ENCODE data around the gene C11orf68.

The C11orf68 gene

DNA sequence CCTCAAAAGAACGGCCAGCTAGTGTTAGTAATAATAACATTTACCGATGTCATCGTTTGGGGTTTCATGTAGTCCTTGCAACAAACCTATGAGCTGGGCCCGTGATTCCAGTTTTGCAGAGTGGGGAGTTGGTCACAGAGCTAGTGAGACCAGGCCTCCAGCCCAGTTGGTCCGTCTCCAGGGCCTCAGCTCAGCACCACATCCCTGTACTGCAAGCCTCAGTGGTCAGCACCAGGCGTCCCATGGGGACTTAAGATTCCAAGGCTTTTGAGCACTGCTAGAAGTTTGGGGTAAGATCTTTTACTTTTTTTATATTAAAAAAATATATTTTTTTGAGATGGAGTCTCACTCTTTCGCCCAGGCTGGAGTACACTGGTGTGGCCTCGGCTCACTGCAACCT lies 25.3 kb upstream of the C11orf68 start:
- no peaks in the 10 kb centered on the region for H3K27me3 ChIP-seq (ENCODE audit: control insufficient read depth, insufficient read depth, low read length)
- peaks cover 28% of the 10 kb centered on the region for H3K4me1 ChIP-seq (ENCODE audit: control insufficient read depth, insufficient read depth, low read length)
- no peak overlapping the region for H3K27ac ChIP-seq (ENCODE audit: low read depth, low read length)
- no peak overlapping the region for H3K4me3 ChIP-seq (ENCODE audit: low read depth, low read length)
- no peaks in the 10 kb centered on the region for H3K9me3 ChIP-seq (ENCODE audit: control insufficient read depth, insufficient read depth, low read depth, low read length)
- H3K36me3 ChIP-seq (ENCODE audit: control insufficient read depth, insufficient read depth, low read length): no peaks in the 10 kb centered on the region
- no peak overlapping the region for H3K9ac ChIP-seq (ENCODE audit: low read length)

DNA sequence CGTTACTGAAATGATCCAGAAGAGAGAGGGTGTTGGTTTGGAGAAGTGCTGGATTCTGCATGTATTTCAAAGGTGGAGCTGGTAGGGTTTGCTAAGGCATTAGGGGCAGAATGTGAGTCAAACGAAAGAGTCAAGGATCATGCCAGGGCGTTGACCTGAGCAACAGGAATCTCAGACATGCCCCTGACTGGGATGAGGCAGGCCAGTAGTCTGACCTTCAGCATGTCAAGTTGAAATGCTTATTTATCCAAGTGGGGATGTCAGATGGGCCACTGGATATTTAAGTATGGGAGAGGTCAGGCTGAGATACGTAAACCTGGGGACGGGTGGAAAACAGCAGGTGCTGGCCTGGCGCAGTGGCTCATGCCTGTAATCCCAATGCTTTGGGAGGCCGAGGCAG lies 23.7 kb upstream of the C11orf68 start:
- Histone ChIP-seq H3K27me3 (ENCODE audit: control insufficient read depth, insufficient read depth, low read length) (no peaks in the 10 kb centered on the region), H3K9me3 (ENCODE audit: control insufficient read depth, insufficient read depth, low read depth, low read length) (no peaks in the 10 kb centered on the region), H3K27ac (ENCODE audit: low read depth, low read length) (no peak overlapping the region), H3K9ac (ENCODE audit: low read length) (no peak overlapping the region), H3K4me1 (ENCODE audit: control insufficient read depth, insufficient read depth, low read length) (peaks cover 32% of the 10 kb centered on the region), H3K36me3 (ENCODE audit: control insufficient read depth, insufficient read depth, low read length) (no peaks in the 10 kb centered on the region), H3K4me3 (ENCODE audit: low read depth, low read length) (no peak overlapping the region)

GRCh38 chr11:65941720-65942310 lies 23.0 kb upstream of the C11orf68 start:
- Histone ChIP-seq H3K27me3 (ENCODE audit: control insufficient read depth, insufficient read depth, low read length) (no peaks in the 10 kb centered on the region), H3K27ac (ENCODE audit: low read depth, low read length) (no peak overlapping the region)

GRCh38 chr11:65937766-65938165 lies 18.9 kb upstream of the C11orf68 start:
- no peak overlapping the region for H3K4me3 ChIP-seq (ENCODE audit: low read depth, low read length)
- H3K9me3 ChIP-seq (ENCODE audit: control insufficient read depth, insufficient read depth, low read depth, low read length): no peaks in the 10 kb centered on the region
- no peak overlapping the region for H3K27ac ChIP-seq (ENCODE audit: low read depth, low read length)
- H3K9ac ChIP-seq (ENCODE audit: low read length): no peak overlapping the region
- no peaks in the 10 kb centered on the region for H3K27me3 ChIP-seq (ENCODE audit: control insufficient read depth, insufficient read depth, low read length)
- H3K4me1 ChIP-seq (ENCODE audit: control insufficient read depth, insufficient read depth, low read length): peaks cover 16% of the 10 kb centered on the region
- no peaks in the 10 kb centered on the region for H3K36me3 ChIP-seq (ENCODE audit: control insufficient read depth, insufficient read depth, low read length)

More at GRCh38 chr11:65941720-65942310, 23.0 kb upstream of the C11orf68 start:
- no peaks in the 10 kb centered on the region for H3K36me3 ChIP-seq (ENCODE audit: control insufficient read depth, insufficient read depth, low read length)
- H3K9me3 ChIP-seq (ENCODE audit: control insufficient read depth, insufficient read depth, low read depth, low read length): no peaks in the 10 kb centered on the region
- no peak overlapping the region for H3K4me3 ChIP-seq (ENCODE audit: low read depth, low read length)
- H3K9ac ChIP-seq (ENCODE audit: low read length): no peak overlapping the region
- peaks cover 27% of the 10 kb centered on the region for H3K4me1 ChIP-seq (ENCODE audit: control insufficient read depth, insufficient read depth, low read length)

- no peaks in the 10 kb centered on the region for H3K36me3 ChIP-seq (ENCODE audit: control insufficient read depth, insufficient read depth, low read length)
- no peak overlapping the region for H3K9ac ChIP-seq (ENCODE audit: low read length)
- no peaks in the 10 kb centered on the region for H3K9me3 ChIP-seq (ENCODE audit: control insufficient read depth, insufficient read depth, low read depth, low read length)
- peaks cover 23% of the 10 kb centered on the region for H3K4me1 ChIP-seq (ENCODE audit: control insufficient read depth, insufficient read depth, low read length)
- H3K27me3 ChIP-seq (ENCODE audit: control insufficient read depth, insufficient read depth, low read length): no peaks in the 10 kb centered on the region
- H3K27ac ChIP-seq (ENCODE audit: low read depth, low read length): no peak overlapping the region
- no peak overlapping the region for H3K4me3 ChIP-seq (ENCODE audit: low read depth, low read length)
These were observed 15.2 kb upstream of the C11orf68 start for GRCh38 chr11:65934014-65934413.

DNA sequence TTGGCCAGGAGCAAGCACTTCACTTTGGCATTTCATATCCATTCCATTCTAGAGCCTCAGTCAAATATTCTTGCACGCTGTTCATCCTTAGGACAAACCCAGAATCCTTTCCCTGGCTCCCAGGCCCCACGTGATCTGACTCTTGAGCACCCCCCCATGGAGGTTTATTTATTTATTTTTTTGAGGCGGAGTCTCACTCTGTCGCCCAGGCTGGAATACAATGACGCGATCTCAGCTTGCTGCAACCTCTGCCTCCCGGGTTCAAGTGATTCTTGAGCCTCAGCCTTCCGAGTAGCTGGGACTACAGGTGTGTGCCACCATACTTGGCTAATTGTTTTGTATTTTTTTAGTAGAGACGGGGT lies 13.7 kb upstream of the C11orf68 start:
- no peak overlapping the region for H3K27ac ChIP-seq (ENCODE audit: low read depth, low read length)
- no peaks in the 10 kb centered on the region for H3K9me3 ChIP-seq (ENCODE audit: control insufficient read depth, insufficient read depth, low read depth, low read length)
- H3K9ac ChIP-seq (ENCODE audit: low read length): no peak overlapping the region
- H3K27me3 ChIP-seq (ENCODE audit: control insufficient read depth, insufficient read depth, low read length): no peaks in the 10 kb centered on the region
- H3K4me3 ChIP-seq (ENCODE audit: low read depth, low read length): peak overlapping the region; percentile 39
- H3K4me1 ChIP-seq (ENCODE audit: control insufficient read depth, insufficient read depth, low read length): peaks cover 23% of the 10 kb centered on the region
- H3K36me3 ChIP-seq (ENCODE audit: control insufficient read depth, insufficient read depth, low read length): no peaks in the 10 kb centered on the region

- no peaks in the 10 kb centered on the region for H3K9me3 ChIP-seq (ENCODE audit: control insufficient read depth, insufficient read depth, low read depth, low read length)
- no peak overlapping the region for H3K9ac ChIP-seq (ENCODE audit: low read length)
- H3K27me3 ChIP-seq (ENCODE audit: control insufficient read depth, insufficient read depth, low read length): no peaks in the 10 kb centered on the region
- no peak overlapping the region for H3K27ac ChIP-seq (ENCODE audit: low read depth, low read length)
- H3K36me3 ChIP-seq (ENCODE audit: control insufficient read depth, insufficient read depth, low read length): no peaks in the 10 kb centered on the region
- peaks cover 20% of the 10 kb centered on the region for H3K4me1 ChIP-seq (ENCODE audit: control insufficient read depth, insufficient read depth, low read length)
- H3K4me3 ChIP-seq (ENCODE audit: low read depth, low read length): peak overlapping the region; percentile 39
These were observed 13.1 kb upstream of the C11orf68 start for GRCh38 chr11:65931773-65932557.

DNA sequence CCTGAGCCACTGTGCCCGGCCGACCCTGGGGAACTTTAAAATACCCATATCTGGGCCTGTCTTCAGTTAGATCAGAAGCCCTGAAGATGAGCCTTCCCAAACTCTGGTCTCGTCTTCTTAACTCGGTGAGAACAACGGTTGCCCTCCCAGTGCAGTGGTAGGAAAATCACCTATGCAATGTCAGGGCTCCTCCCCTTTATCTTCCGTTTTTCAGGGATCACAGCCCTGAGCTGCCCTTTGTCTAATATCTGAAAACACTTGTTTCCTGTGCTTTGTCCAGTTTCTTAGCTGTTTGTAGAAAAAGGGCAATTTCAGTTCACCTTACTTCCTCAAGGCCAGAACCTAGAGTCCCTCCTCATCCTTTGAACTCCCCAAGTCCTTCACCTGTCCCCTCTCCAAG lies 9.8 kb upstream of the C11orf68 start:
- no peak overlapping the region for H3K9ac ChIP-seq (ENCODE audit: low read length)
- no peaks in the 10 kb centered on the region for H3K27me3 ChIP-seq (ENCODE audit: control insufficient read depth, insufficient read depth, low read length)
- H3K36me3 ChIP-seq (ENCODE audit: control insufficient read depth, insufficient read depth, low read length): no peaks in the 10 kb centered on the region
- no peak overlapping the region for H3K27ac ChIP-seq (ENCODE audit: low read depth, low read length)
- peaks cover 20% of the 10 kb centered on the region for H3K4me1 ChIP-seq (ENCODE audit: control insufficient read depth, insufficient read depth, low read length)
- H3K4me3 ChIP-seq (ENCODE audit: low read depth, low read length): no peak overlapping the region
- H3K9me3 ChIP-seq (ENCODE audit: control insufficient read depth, insufficient read depth, low read depth, low read length): no peaks in the 10 kb centered on the region

GRCh38 chr11:65927904-65928397 lies 9.1 kb upstream of the C11orf68 start:
- H3K9me3 ChIP-seq (ENCODE audit: control insufficient read depth, insufficient read depth, low read depth, low read length): no peaks in the 10 kb centered on the region
- H3K4me1 ChIP-seq (ENCODE audit: control insufficient read depth, insufficient read depth, low read length): peaks cover 20% of the 10 kb centered on the region
- H3K36me3 ChIP-seq (ENCODE audit: control insufficient read depth, insufficient read depth, low read length): peaks cover 6% of the 10 kb centered on the region
- no peak overlapping the region for H3K27ac ChIP-seq (ENCODE audit: low read depth, low read length)
- no peak overlapping the region for H3K4me3 ChIP-seq (ENCODE audit: low read depth, low read length)
- H3K27me3 ChIP-seq (ENCODE audit: control insufficient read depth, insufficient read depth, low read length): no peaks in the 10 kb centered on the region
- H3K9ac ChIP-seq (ENCODE audit: low read length): no peak overlapping the region

DNA sequence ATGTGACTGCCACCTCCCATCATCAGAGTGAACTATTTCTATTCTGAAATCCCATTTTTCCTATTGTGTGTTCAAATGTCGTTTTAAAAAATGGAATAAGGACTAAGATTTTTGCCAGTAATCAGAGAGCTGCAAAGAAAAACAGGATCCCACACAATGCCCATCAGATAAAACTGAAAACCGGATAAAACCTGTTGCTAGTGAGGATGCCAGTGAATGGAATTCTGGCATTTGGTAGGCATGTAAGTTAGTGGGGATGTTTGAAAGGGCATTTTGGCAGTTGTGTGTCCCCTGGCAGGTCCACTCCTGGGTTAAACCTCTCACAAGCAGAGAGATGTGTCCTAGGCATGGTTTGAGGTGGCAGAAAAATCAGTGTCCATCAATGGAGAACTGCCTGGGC lies 6.5 kb upstream of the C11orf68 start:
- Histone ChIP-seq H3K4me1 (ENCODE audit: control insufficient read depth, insufficient read depth, low read length) (peaks cover 7% of the 10 kb centered on the region), H3K27ac (ENCODE audit: low read depth, low read length) (no peak overlapping the region), H3K9me3 (ENCODE audit: control insufficient read depth, insufficient read depth, low read depth, low read length) (no peaks in the 10 kb centered on the region), H3K27me3 (ENCODE audit: control insufficient read depth, insufficient read depth, low read length) (no peaks in the 10 kb centered on the region), H3K9ac (ENCODE audit: low read length) (no peak overlapping the region), H3K36me3 (ENCODE audit: control insufficient read depth, insufficient read depth, low read length) (peaks cover 23% of the 10 kb centered on the region), H3K4me3 (ENCODE audit: low read depth, low read length) (no peak overlapping the region)

DNA sequence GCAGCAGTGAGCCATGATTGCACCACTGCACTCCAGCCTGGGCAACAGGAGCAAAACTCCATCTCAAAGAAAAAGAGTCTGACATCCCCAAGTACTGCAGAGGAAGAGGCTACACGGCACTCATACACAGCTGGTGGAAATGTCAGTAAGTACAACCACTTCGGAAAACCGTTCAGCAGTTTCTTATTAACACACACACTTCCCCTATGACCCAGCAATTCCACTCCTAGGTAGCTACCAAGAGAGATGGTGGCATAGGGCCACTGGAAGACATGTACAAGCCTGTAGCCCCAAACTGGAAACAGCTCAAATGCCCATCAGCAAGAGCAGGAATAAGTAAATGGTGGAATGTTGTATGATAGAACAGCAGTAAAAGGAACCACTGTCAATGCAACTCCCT lies 3.7 kb upstream of the C11orf68 start:
- H3K4me3 ChIP-seq (ENCODE audit: low read depth, low read length): no peak overlapping the region
- H3K9ac ChIP-seq (ENCODE audit: low read length): no peak overlapping the region
- H3K27ac ChIP-seq (ENCODE audit: low read depth, low read length): no peak overlapping the region
- H3K4me1 ChIP-seq (ENCODE audit: control insufficient read depth, insufficient read depth, low read length): peaks cover 16% of the 10 kb centered on the region
- no peaks in the 10 kb centered on the region for H3K27me3 ChIP-seq (ENCODE audit: control insufficient read depth, insufficient read depth, low read length)
- H3K9me3 ChIP-seq (ENCODE audit: control insufficient read depth, insufficient read depth, low read depth, low read length): no peaks in the 10 kb centered on the region
- peaks cover 24% of the 10 kb centered on the region for H3K36me3 ChIP-seq (ENCODE audit: control insufficient read depth, insufficient read depth, low read length)
